ENCODE measurements around the gene INTS12. TPM values are rescaled to one million over a fixed set of nuclear protein-coding genes. Genes with fewer than 3 reads are reported as not detected.

Gene INTS12
- total RNA-seq, 1 donor from 2014 or later = 17.2 TPM

DNA sequence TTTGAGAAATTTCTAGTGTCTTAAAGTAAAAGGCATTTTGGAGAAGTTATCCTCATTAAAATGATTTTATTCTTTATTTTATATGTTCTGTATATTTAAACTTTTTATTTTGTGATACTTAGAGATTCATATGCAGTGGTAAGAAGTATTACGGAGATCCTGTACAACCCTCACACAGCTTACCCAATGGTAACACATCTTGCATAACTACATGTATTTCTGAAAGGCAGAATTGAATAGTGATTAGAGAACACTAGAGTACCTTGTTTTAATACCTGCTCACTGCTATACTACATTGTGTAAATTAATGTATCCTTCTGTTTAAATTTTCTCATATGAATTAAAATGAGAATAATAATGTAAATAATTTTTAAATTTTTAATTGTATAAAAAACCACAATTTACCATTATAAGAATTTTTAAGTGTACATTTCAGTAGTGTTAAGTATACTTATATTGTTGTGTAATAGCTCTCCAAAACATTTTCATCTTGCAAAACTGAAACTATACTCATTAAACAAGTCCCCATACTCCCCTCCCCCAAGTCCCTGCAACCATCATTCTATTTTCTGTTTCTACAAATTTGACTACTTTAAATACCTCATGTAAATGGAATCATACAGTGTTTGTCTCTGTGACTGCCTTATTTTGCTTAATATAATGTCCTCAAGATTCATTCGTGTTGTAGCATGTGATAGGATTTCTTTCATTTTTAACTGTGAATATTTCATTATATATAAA lies 45.4 kb downstream of the INTS12 start:
- Mint-ChIP-seq H3K9me3 (no peaks in the 10 kb centered on the region), H3K27ac (no peak overlapping the region), H3K4me1 (no peaks in the 10 kb centered on the region), H3K27me3 (ENCODE audit: insufficient read depth, low read depth) (no peaks in the 10 kb centered on the region), H3K4me3 (no peak overlapping the region), H3K36me3 (no peaks in the 10 kb centered on the region)
- H3K36me3 ChIP-seq = no peaks in the 10 kb centered on the region
- no peaks in the 10 kb centered on the region for H3K79me2 ChIP-seq (ENCODE audit: low read depth)
- H3K4me2 ChIP-seq = no peak overlapping the region
- no peak overlapping the region for H3K27ac ChIP-seq
- H3F3A ChIP-seq (ENCODE audit: low read depth) = no peaks in the 10 kb centered on the region
- H3K4me3 ChIP-seq = no peak overlapping the region
- TF ChIP-seq, protein P1, sequence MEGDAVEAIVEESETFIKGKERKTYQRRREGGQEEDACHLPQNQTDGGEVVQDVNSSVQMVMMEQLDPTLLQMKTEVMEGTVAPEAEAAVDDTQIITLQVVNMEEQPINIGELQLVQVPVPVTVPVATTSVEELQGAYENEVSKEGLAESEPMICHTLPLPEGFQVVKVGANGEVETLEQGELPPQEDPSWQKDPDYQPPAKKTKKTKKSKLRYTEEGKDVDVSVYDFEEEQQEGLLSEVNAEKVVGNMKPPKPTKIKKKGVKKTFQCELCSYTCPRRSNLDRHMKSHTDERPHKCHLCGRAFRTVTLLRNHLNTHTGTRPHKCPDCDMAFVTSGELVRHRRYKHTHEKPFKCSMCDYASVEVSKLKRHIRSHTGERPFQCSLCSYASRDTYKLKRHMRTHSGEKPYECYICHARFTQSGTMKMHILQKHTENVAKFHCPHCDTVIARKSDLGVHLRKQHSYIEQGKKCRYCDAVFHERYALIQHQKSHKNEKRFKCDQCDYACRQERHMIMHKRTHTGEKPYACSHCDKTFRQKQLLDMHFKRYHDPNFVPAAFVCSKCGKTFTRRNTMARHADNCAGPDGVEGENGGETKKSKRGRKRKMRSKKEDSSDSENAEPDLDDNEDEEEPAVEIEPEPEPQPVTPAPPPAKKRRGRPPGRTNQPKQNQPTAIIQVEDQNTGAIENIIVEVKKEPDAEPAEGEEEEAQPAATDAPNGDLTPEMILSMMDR (IDR thresholded peaks at IDR 0.05) = no peak
- TF ChIP-seq EZH2phosphoT487 (IDR thresholded peaks at IDR 0.05) (no peak), EZH2 (IDR thresholded peaks at IDR 0.05) (no peak)
- no peaks in the 10 kb centered on the region for H3K4me1 ChIP-seq
- H3K9ac ChIP-seq = no peak overlapping the region
- no peak overlapping the region for H2AFZ ChIP-seq (replicated peaks)
- no peaks in the 10 kb centered on the region for H3K27me3 ChIP-seq
- DNase-seq (ENCODE audit: low spot score) = no peak
- no peaks in the 10 kb centered on the region for H3K9me3 ChIP-seq (ENCODE audit: low read depth)
- no peaks in the 10 kb centered on the region for H4K20me1 ChIP-seq (ENCODE audit: low read depth)

DNA sequence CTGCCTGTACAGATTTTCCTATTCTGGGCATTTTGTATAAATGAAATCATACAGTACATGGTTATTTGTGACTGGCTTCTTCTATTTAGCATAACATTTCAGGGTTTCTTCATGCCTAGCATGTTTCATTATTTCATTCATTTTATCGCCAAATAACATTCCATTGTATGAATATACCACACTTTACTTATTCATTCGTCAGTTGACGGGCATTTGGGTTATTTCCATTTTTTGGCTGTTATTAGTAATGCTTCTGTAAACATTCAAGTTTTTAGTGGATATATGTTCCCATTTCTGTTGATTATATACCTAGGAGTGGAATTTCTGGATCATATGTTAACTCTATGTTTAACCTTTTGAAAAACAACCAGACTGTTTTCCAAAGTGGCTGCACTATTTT lies 47.5 kb downstream of the INTS12 start:
- no peak overlapping the region for H3K4me3 ChIP-seq
- H3K27ac ChIP-seq = no peak overlapping the region
- H4K20me1 ChIP-seq (ENCODE audit: low read depth) = no peaks in the 10 kb centered on the region
- H3K4me1 ChIP-seq = no peaks in the 10 kb centered on the region
- H3K79me2 ChIP-seq (ENCODE audit: low read depth) = no peaks in the 10 kb centered on the region
- no peak overlapping the region for H2AFZ ChIP-seq (replicated peaks)
- H3K4me3 Mint-ChIP-seq = no peak overlapping the region
- no peaks in the 10 kb centered on the region for H3K4me1 Mint-ChIP-seq
- H3K27me3 Mint-ChIP-seq (ENCODE audit: insufficient read depth, low read depth) = no peaks in the 10 kb centered on the region
- H3K9ac ChIP-seq = no peak overlapping the region
- no peaks in the 10 kb centered on the region for H3K27me3 ChIP-seq
- TF ChIP-seq, protein P1 (IDR thresholded peaks at IDR 0.05) = no peak
- TF ChIP-seq EZH2 (IDR thresholded peaks at IDR 0.05) (no peak), EZH2phosphoT487 (IDR thresholded peaks at IDR 0.05) (no peak)
- H3K36me3 ChIP-seq = no peaks in the 10 kb centered on the region
- no peak for DNase-seq (ENCODE audit: low spot score)
- H3K4me2 ChIP-seq = no peak overlapping the region
- no peaks in the 10 kb centered on the region for H3F3A ChIP-seq (ENCODE audit: low read depth)
- no peaks in the 10 kb centered on the region for H3K9me3 Mint-ChIP-seq
- H3K9me3 ChIP-seq (ENCODE audit: low read depth) = no peaks in the 10 kb centered on the region
- no peaks in the 10 kb centered on the region for H3K36me3 Mint-ChIP-seq
- no peak overlapping the region for H3K27ac Mint-ChIP-seq

DNA sequence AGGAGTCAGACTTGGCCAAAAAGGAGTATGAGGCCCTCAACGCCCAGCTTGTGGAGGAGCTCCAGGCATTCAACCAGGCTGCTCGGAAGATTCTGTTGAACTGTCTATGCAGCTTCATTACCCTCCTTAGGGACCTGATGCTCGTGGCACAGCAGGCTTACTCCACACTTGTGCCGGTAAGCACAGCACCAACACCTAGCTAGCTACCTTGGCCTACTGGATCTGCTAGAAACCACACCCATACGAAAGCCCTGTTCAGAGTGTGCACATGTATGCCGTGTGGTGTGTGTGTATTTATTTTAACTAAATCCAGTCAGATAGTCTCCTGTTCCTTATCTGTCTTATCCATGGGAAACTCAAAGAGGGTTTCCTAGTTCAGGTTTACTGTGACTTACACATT lies 49.3 kb downstream of the INTS12 start:
- Histone ChIP-seq H3K4me2 (no peak overlapping the region), H3K4me1 (no peaks in the 10 kb centered on the region), H3K27ac (no peak overlapping the region), H3K9ac (no peak overlapping the region), H3K79me2 (ENCODE audit: low read depth) (no peaks in the 10 kb centered on the region), H3F3A (ENCODE audit: low read depth) (no peaks in the 10 kb centered on the region), H2AFZ (replicated peaks) (no peak overlapping the region), H3K27me3 (peaks cover 11% of the 10 kb centered on the region), H3K36me3 (no peaks in the 10 kb centered on the region), H3K9me3 (ENCODE audit: low read depth) (no peaks in the 10 kb centered on the region), H4K20me1 (ENCODE audit: low read depth) (no peaks in the 10 kb centered on the region), H3K4me3 (no peak overlapping the region)
- TF ChIP-seq, protein P1 (IDR thresholded peaks at IDR 0.05) = no peak
- no peak for TF ChIP-seq EZH2 (IDR thresholded peaks at IDR 0.05)
- no peak for TF ChIP-seq EZH2phosphoT487 (IDR thresholded peaks at IDR 0.05)
- Mint-ChIP-seq H3K4me3 (no peak overlapping the region), H3K4me1 (no peaks in the 10 kb centered on the region), H3K36me3 (no peaks in the 10 kb centered on the region), H3K9me3 (no peaks in the 10 kb centered on the region), H3K27ac (no peak overlapping the region), H3K27me3 (ENCODE audit: insufficient read depth, low read depth) (no peaks in the 10 kb centered on the region)
- DNase-seq (ENCODE audit: low spot score) = no peak

Measured in neural progenitor cell (in vitro differentiated cells).